Astrocyte (in vitro differentiated cells and primary cell): ENCODE results near the gene CPHXL.

Source experiments
- CTCF ChIP-seq: IDR thresholded peaks from 2 replicates; pipeline ENCODE4 v1.5.1; 2011; ENCODE audit warnings: low read depth, mild to moderate bottlenecking, inconsistent platforms, low read length, moderate library complexity; ENCODE audit not compliant: insufficient read depth
- EZH2 ChIP-seq: IDR thresholded peaks from 2 replicates; pipeline ENCODE4 v1.6.1; 2012; ENCODE audit warnings: mild to moderate bottlenecking, low read length, inconsistent platforms; ENCODE audit not compliant: insufficient read depth

- TF ChIP-seq CTCF: no peak
- TF ChIP-seq EZH2: no peak
Observed at GRCh38 chr16:75714661-75715060, 11.6 kb downstream of the CPHXL start.
